Mesenchymal stem cell (in vitro differentiated cells and primary cell): ENCODE results near the gene GSTO2.
A peak's percentile ranks its signal among the peaks of the same experiment; 100 is the strongest.

Experiments used
- DNase-seq: peaks from one replicate; pipeline ENCODE4 v3.0.0-alpha.2; 2013
- H2AFZ ChIP-seq: one replicate; pipeline ENCODE4 v1.6.1; 2013; ENCODE audit warnings: low read depth, mild to moderate bottlenecking, control low read depth, inconsistent platforms, low read length, moderate library complexity
- H2AK5ac ChIP-seq: 2 replicates; pipeline ENCODE4 v1.6.1; 2013; ENCODE audit warnings: low read length, moderate library complexity, mild to moderate bottlenecking, inconsistent platforms; ENCODE audit not compliant: severe bottlenecking
- H2BK120ac ChIP-seq: one replicate; pipeline ENCODE4 v1.6.1; 2013; ENCODE audit warnings: low read depth, mild to moderate bottlenecking, inconsistent platforms, low read length, moderate library complexity
- H2BK12ac ChIP-seq, 2 experiments: one replicate each; pipeline ENCODE4 v1.6.1; 2013; ENCODE audit warnings: inconsistent platforms in 2 of 2, low read length in 2 of 2, mild to moderate bottlenecking in 2 of 2, moderate library complexity in 2 of 2, control low read depth in 1 of 2
- H2BK15ac ChIP-seq: one replicate; pipeline ENCODE4 v1.6.1; 2013; ENCODE audit warnings: mild to moderate bottlenecking, low read depth, inconsistent platforms; ENCODE audit not compliant: poor library complexity, severe bottlenecking
- H2BK5ac ChIP-seq: 2 replicates; pipeline ENCODE4 v1.6.1; 2013; ENCODE audit warnings: low read depth, mild to moderate bottlenecking, low read length, control low read depth, inconsistent platforms; ENCODE audit not compliant: poor library complexity, severe bottlenecking
- H3K14ac ChIP-seq, 2 experiments: one replicate each; pipeline ENCODE4 v1.6.1; 2013; ENCODE audit warnings: inconsistent platforms in 2 of 2, low read length in 2 of 2, control low read depth in 1 of 2, mild to moderate bottlenecking in 1 of 2, moderate library complexity in 1 of 2
- H3K18ac ChIP-seq, 2 experiments: one replicate each; pipeline ENCODE4 v1.6.1; 2013; ENCODE audit warnings: inconsistent platforms in 2 of 2, low read length in 2 of 2, control low read depth in 1 of 2, low read depth in 1 of 2, mild to moderate bottlenecking in 1 of 2
- H3K23ac ChIP-seq, 2 experiments: one replicate each; pipeline ENCODE4 v1.6.1; 2013; ENCODE audit warnings: inconsistent platforms in 2 of 2, low read length in 2 of 2, mild to moderate bottlenecking in 2 of 2, moderate library complexity in 2 of 2, control low read depth in 1 of 2
- H3K27ac ChIP-seq: 2 replicates; pipeline ENCODE4 v1.5.1; 2013; ENCODE audit warnings: mild to moderate bottlenecking, moderate library complexity, low read length, control low read depth, inconsistent platforms; ENCODE audit not compliant: poor library complexity, severe bottlenecking
- H3K27me3 ChIP-seq, 2 experiments: 2 replicates each; pipeline versions ENCODE4 v1.6.1 to v1.7.0; 2013; ENCODE audit warnings: low read length in 2 of 2, mild to moderate bottlenecking in 2 of 2, moderate library complexity in 2 of 2, control low read depth in 1 of 2, inconsistent platforms in 1 of 2; ENCODE audit not compliant: control insufficient read depth in 1 of 2, insufficient read depth in 1 of 2
- H3K36me3 ChIP-seq, 2 experiments: 2 replicates each; pipeline versions ENCODE4 v1.6.1 to v1.7.0; 2013; ENCODE audit warnings: low read length in 2 of 2, control low read depth in 1 of 2, inconsistent platforms in 1 of 2, low read depth in 1 of 2, mild to moderate bottlenecking in 1 of 2; ENCODE audit not compliant: insufficient read depth in 2 of 2, control insufficient read depth in 1 of 2
- H3K4ac ChIP-seq, 2 experiments: one replicate each; pipeline ENCODE4 v1.6.1; 2013; ENCODE audit warnings: inconsistent platforms in 2 of 2, low read length in 2 of 2, mild to moderate bottlenecking in 2 of 2, moderate library complexity in 2 of 2, control low read depth in 1 of 2, low read depth in 1 of 2
- H3K4me1 ChIP-seq: 2 replicates; pipeline ENCODE4 v1.6.1; 2013; ENCODE audit warnings: low read depth, low read length, control low read depth; ENCODE audit not compliant: control insufficient read depth, insufficient read depth
- H3K4me2 ChIP-seq: 2 replicates; pipeline ENCODE4 v1.6.1; 2013; ENCODE audit warnings: low read length, mild to moderate bottlenecking, inconsistent platforms; ENCODE audit not compliant: poor library complexity, severe bottlenecking
- H3K4me3 ChIP-seq, 2 experiments: 2 replicates each; pipeline versions ENCODE4 v1.5.1 to v1.7.0; 2013; ENCODE audit warnings: low read length in 2 of 2, mild to moderate bottlenecking in 2 of 2, control low read depth in 1 of 2, low read depth in 1 of 2; ENCODE audit not compliant: insufficient read depth in 1 of 2
- H3K79me1 ChIP-seq: replicated peaks from 2 replicates; pipeline ENCODE4 v1.6.1; 2013; ENCODE audit warnings: mild to moderate bottlenecking, control low read depth, low read length, inconsistent platforms; ENCODE audit not compliant: poor library complexity, severe bottlenecking
- H3K9ac ChIP-seq: 2 replicates; pipeline ENCODE4 v1.7.0; 2013; ENCODE audit warnings: mild to moderate bottlenecking, low read length, moderate library complexity
- H3K9me3 ChIP-seq: 2 replicates; pipeline ENCODE4 v1.7.0; 2013; ENCODE audit warnings: mild to moderate bottlenecking, low read length; ENCODE audit not compliant: control insufficient read depth
- H4K8ac ChIP-seq: one replicate; pipeline ENCODE4 v1.6.1; 2013; ENCODE audit warnings: inconsistent platforms, mild to moderate bottlenecking, low read length, moderate library complexity
- H4K91ac ChIP-seq: one replicate; pipeline ENCODE4 v1.6.1; 2013; ENCODE audit warnings: mild to moderate bottlenecking, low read length, inconsistent platforms
- WGBS: methylation state at CpG from one replicate; pipeline ENCODE4 v1.1.7; 2013; ENCODE audit warnings: mixed read lengths; 5-methylcytosine and 5-hydroxymethylcytosine counted together

GSTO2 gene

GRCh38 chr10:104303594-104304355 lies 34.8 kb downstream of the GSTO2 start:
- Histone ChIP-seq H2AFZ (no peak overlapping the region), H3K9ac (no peak overlapping the region), H3K4me3 (no peak overlapping the region), H3K4me2 (no peak overlapping the region), H2BK15ac (no peak overlapping the region), H3K27me3 (no peaks in the 10 kb centered on the region), H2BK120ac (no peak overlapping the region), H3K79me1 (no peaks in the 10 kb centered on the region), H3K4me1 (peaks cover 16% of the 10 kb centered on the region), H2BK5ac (no peak overlapping the region), H3K23ac (no peak overlapping the region), H3K18ac (no peak overlapping the region), H2BK12ac (no peak overlapping the region), H2AK5ac (peak overlapping the region; percentile 44), H4K8ac (no peak overlapping the region), H3K36me3 (peaks cover 3 to 18% of the 10 kb centered on the region in 2 experiments), H3K9me3 (no peaks in the 10 kb centered on the region), H4K91ac (no peak overlapping the region), H3K14ac (no peak overlapping the region), H3K27ac (no peak overlapping the region), H3K4ac (no peak overlapping the region)
- WGBS: 46% methylated on average over 2 of the region's 2 CpGs
- no peak for DNase-seq

GRCh38 chr10:104304356-104304745 lies 35.4 kb downstream of the GSTO2 start:
- H3K9ac ChIP-seq: no peak overlapping the region
- H3K9me3 ChIP-seq: no peaks in the 10 kb centered on the region
- peaks cover 14% of the 10 kb centered on the region for H3K4me1 ChIP-seq
- DNase-seq: no peak
- no peak overlapping the region for H3K27ac ChIP-seq
- H3K14ac ChIP-seq: no peak overlapping the region
- H2BK15ac ChIP-seq: no peak overlapping the region
- H2BK120ac ChIP-seq: no peak overlapping the region
- no peak overlapping the region for H3K4me3 ChIP-seq
- 98% methylated on average over 3 of the region's 4 CpGs for WGBS
- H3K23ac ChIP-seq: no peak overlapping the region
- no peak overlapping the region for H3K4ac ChIP-seq
- no peaks in the 10 kb centered on the region for H3K27me3 ChIP-seq
- no peak overlapping the region for H3K18ac ChIP-seq
- H3K79me1 ChIP-seq: no peaks in the 10 kb centered on the region
- no peak overlapping the region for H2BK12ac ChIP-seq
- H3K36me3 ChIP-seq: peaks cover 3 to 21% of the 10 kb centered on the region in 2 experiments
- H4K8ac ChIP-seq: no peak overlapping the region
- no peak overlapping the region for H2AK5ac ChIP-seq
- no peak overlapping the region for H4K91ac ChIP-seq
- H2AFZ ChIP-seq: no peak overlapping the region
- no peak overlapping the region for H2BK5ac ChIP-seq
- no peak overlapping the region for H3K4me2 ChIP-seq

- 79% methylated on average over 7 of the region's 8 CpGs for WGBS
- H3K18ac ChIP-seq: no peak overlapping the region
- H3K23ac ChIP-seq: no peak overlapping the region
- H2BK15ac ChIP-seq: no peak overlapping the region
- no peak overlapping the region for H3K4me2 ChIP-seq
- no peak overlapping the region for H3K27ac ChIP-seq
- no peak overlapping the region for H3K4me3 ChIP-seq
- H3K9me3 ChIP-seq: no peaks in the 10 kb centered on the region
- H4K8ac ChIP-seq: no peak overlapping the region
- no peak for DNase-seq
- H4K91ac ChIP-seq: no peak overlapping the region
- peak overlapping the region; percentile 32 for H3K9ac ChIP-seq
- peaks cover 5 to 21% of the 10 kb centered on the region in 2 experiments for H3K36me3 ChIP-seq
- H3K4me1 ChIP-seq: peaks cover 15% of the 10 kb centered on the region
- H2AK5ac ChIP-seq: no peak overlapping the region
- no peaks in the 10 kb centered on the region for H3K27me3 ChIP-seq
- H2BK12ac ChIP-seq: no peak overlapping the region
- no peak overlapping the region for H2AFZ ChIP-seq
- no peak overlapping the region for H2BK5ac ChIP-seq
- H3K14ac ChIP-seq: no peak overlapping the region
- H3K4ac ChIP-seq: no peak overlapping the region
- peaks cover 1% of the 10 kb centered on the region for H3K79me1 ChIP-seq
- no peak overlapping the region for H2BK120ac ChIP-seq
These were observed 35.9 kb downstream of the GSTO2 start for GRCh38 chr10:104304927-104305326.

GRCh38 chr10:104306897-104307296 lies 37.9 kb downstream of the GSTO2 start:
- Histone ChIP-seq H2BK15ac (no peak overlapping the region), H2BK12ac (no peak overlapping the region), H3K23ac (peak overlapping the region in 1 of 2 experiments; percentile 23), H4K91ac (peak overlapping the region; percentile 18), H3K4me2 (no peak overlapping the region), H4K8ac (peak overlapping the region; percentile 50), H3K79me1 (peaks cover 12% of the 10 kb centered on the region), H3K27me3 (no peaks in the 10 kb centered on the region), H3K9me3 (no peaks in the 10 kb centered on the region), H3K36me3 (peaks cover 18 to 39% of the 10 kb centered on the region in 2 experiments), H3K4ac (no peak overlapping the region), H3K4me1 (peaks cover 7% of the 10 kb centered on the region), H3K14ac (no peak overlapping the region), H2BK5ac (no peak overlapping the region), H3K27ac (no peak overlapping the region), H3K9ac (peak overlapping the region; percentile 16), H2AFZ (no peak overlapping the region), H2AK5ac (no peak overlapping the region), H2BK120ac (no peak overlapping the region), H3K18ac (peak overlapping the region in 1 of 2 experiments; percentile 38), H3K4me3 (no peak overlapping the region)
- DNase-seq: no peak
- WGBS: 82% methylated on average over 3 of the region's 3 CpGs
